MV-4-11 (cell line): ENCODE measurements around the gene SCARB2.

Experiments
- DNase-seq: peaks from one replicate; lab custom pipeline; 2025; lab: John Stamatoyannopoulos, UW

Gene SCARB2

GRCh38 chr4:76198411-76199237 is 15.0 kb downstream of the SCARB2 start:
- DNase-seq: peak; percentile 82

- peak; percentile 52 for DNase-seq
Observed at GRCh38 chr4:76197971-76198410, 15.6 kb downstream of the SCARB2 start.

GRCh38 chr4:76197031-76197743 is 16.4 kb downstream of the SCARB2 start:
- no peak for DNase-seq

- DNase-seq: no peak
Observed at GRCh38 chr4:76196376-76196775, 17.2 kb downstream of the SCARB2 start.

- no peak for DNase-seq
Observed at GRCh38 chr4:76195326-76195725, 18.3 kb downstream of the SCARB2 start.

GRCh38 chr4:76194325-76194724 is 19.3 kb downstream of the SCARB2 start:
- peak; percentile 68 for DNase-seq

GRCh38 chr4:76192236-76192635 is 21.4 kb downstream of the SCARB2 start:
- peak; percentile 34 for DNase-seq

- DNase-seq: no peak
Observed at GRCh38 chr4:76188557-76188956, 25.1 kb downstream of the SCARB2 start.

GRCh38 chr4:76188149-76188548 is 25.5 kb downstream of the SCARB2 start:
- DNase-seq: no peak

GRCh38 chr4:76187152-76187551 is 26.5 kb downstream of the SCARB2 start:
- no peak for DNase-seq

- DNase-seq: no peak
Observed at GRCh38 chr4:76182463-76182862, 31.2 kb downstream of the SCARB2 start.

- peak; percentile 67 for DNase-seq
Observed at GRCh38 chr4:76179398-76180318, 34.0 kb downstream of the SCARB2 start.

GRCh38 chr4:76178296-76178695 is 35.3 kb downstream of the SCARB2 start:
- no peak for DNase-seq

- DNase-seq: no peak
Observed at GRCh38 chr4:76177709-76178108, 35.9 kb downstream of the SCARB2 start.

- no peak for DNase-seq
Observed at GRCh38 chr4:76175336-76175735, 38.3 kb downstream of the SCARB2 start.

- DNase-seq: no peak
Observed at GRCh38 chr4:76174216-76174615, 39.4 kb downstream of the SCARB2 start.

GRCh38 chr4:76168688-76169087 is 44.9 kb downstream of the SCARB2 start:
- no peak for DNase-seq

- DNase-seq: no peak
Observed at GRCh38 chr4:76166480-76166879, 47.1 kb downstream of the SCARB2 start.

- DNase-seq: peak; percentile 76
Observed at GRCh38 chr4:76160355-76160754, 53.3 kb downstream of the SCARB2 start.

GRCh38 chr4:76156635-76157034 is 57.0 kb downstream of the SCARB2 start:
- DNase-seq: no peak

GRCh38 chr4:76155979-76156378 is 57.6 kb downstream of the SCARB2 start:
- DNase-seq: no peak

GRCh38 chr4:76153356-76153755 is 60.3 kb downstream of the SCARB2 start:
- no peak for DNase-seq
